NB4 (cell line): ENCODE measurements around the gene MMP21.

Experiments used
- CTCF ChIP-seq: IDR thresholded peaks from one replicate; pipeline ENCODE4 v1.5.1; 2012; ENCODE audit warnings: low read depth, low read length
- POLR2A ChIP-seq: IDR thresholded peaks from 2 replicates; pipeline ENCODE4 v1.6.1; 2011; ENCODE audit warnings: mild to moderate bottlenecking; ENCODE audit not compliant: insufficient read length; ENCODE audit errors: extremely low read depth

GRCh38 chr10:125762692-125763648 is 12.7 kb downstream of the MMP21 start:
- TF ChIP-seq CTCF (no peak), POLR2A (no peak)
